H1 (cell line): ENCODE measurements around the gene KIFC1.

ENCODE experiments used
- ATF2 ChIP-seq: IDR thresholded peaks from 2 replicates; pipeline ENCODE4 v1.6.1; 2012; ENCODE audit warnings: low read length, inconsistent platforms
- CBX5 ChIP-seq: fragments of 300-800, 300-1000 bp; sonication (generic); IDR thresholded peaks from 2 replicates; pipeline ENCODE4 v1.7.1; 2016; ENCODE audit warnings: antibody characterized with exemption, low read length, low read depth
- CREB1 ChIP-seq: IDR thresholded peaks from 2 replicates; pipeline ENCODE4 v1.6.1; 2012; ENCODE audit warnings: inconsistent platforms
- CTCF ChIP-seq, 3 experiments: IDR thresholded peaks; 1 replicate in 2 of 3; 2 replicates in 1 of 3; pipeline versions ENCODE4 v1.5.1 to v1.6.1; 2011; ENCODE audit warnings: low read length in 3 of 3, mild to moderate bottlenecking in 3 of 3, inconsistent platforms in 2 of 3, low read depth in 1 of 3, moderate library complexity in 1 of 3; ENCODE audit not compliant: insufficient read depth in 1 of 3; ENCODE audit errors: control extremely low read depth in 1 of 3
- EGR1 ChIP-seq: IDR thresholded peaks from 2 replicates; pipeline ENCODE4 v1.6.1; 2011; ENCODE audit warnings: low read depth, low read length, borderline replicate concordance
- EZH2 ChIP-seq: fragments of 200-600 bp; sonication (generic); IDR thresholded peaks from 2 replicates; pipeline ENCODE4 v1.7.1; 2012; ENCODE audit warnings: low read depth, mild to moderate bottlenecking, moderate library complexity, low read length, inconsistent platforms; ENCODE audit not compliant: severe bottlenecking
- POLR2A ChIP-seq, 2 experiments: IDR thresholded peaks; 1 replicate in 1 of 2; 2 replicates in 1 of 2; pipeline ENCODE4 v1.6.1; 2011; ENCODE audit warnings: low read depth in 2 of 2, low read length in 2 of 2, mild to moderate bottlenecking in 2 of 2; ENCODE audit errors: control extremely low read depth in 1 of 2
- SAP30 ChIP-seq: fragments of 300-600 bp; sonication (generic); IDR thresholded peaks from 2 replicates; pipeline ENCODE4 v1.7.1; 2012; ENCODE audit warnings: low read length, moderate library complexity, mild to moderate bottlenecking, inconsistent platforms; ENCODE audit not compliant: insufficient read depth, insufficient replicate concordance
- SP1 ChIP-seq: IDR thresholded peaks from 2 replicates; pipeline ENCODE4 v1.6.1; 2011; ENCODE audit warnings: low read depth, low read length
- SP2 ChIP-seq: IDR thresholded peaks from 2 replicates; pipeline ENCODE4 v1.6.1; 2012; ENCODE audit warnings: mild to moderate bottlenecking, low read length, inconsistent platforms
- SUZ12 ChIP-seq: fragments of 200-600 bp; sonication (generic); IDR thresholded peaks from 2 replicates; pipeline ENCODE4 v1.6.1; 2012; ENCODE audit warnings: mild to moderate bottlenecking, inconsistent platforms, low read length, moderate library complexity, mixed read lengths
- TAF1 ChIP-seq: IDR thresholded peaks from 2 replicates; pipeline ENCODE4 v1.6.1; 2011; ENCODE audit warnings: mild to moderate bottlenecking, low read depth, low read length
- TBP ChIP-seq: IDR thresholded peaks from 2 replicates; pipeline ENCODE4 v1.6.1; 2011; ENCODE audit warnings: low read depth, low read length, improper control_type of control experiment

GRCh38 chr6:33390173-33390572, 1.4 kb upstream of the KIFC1 start:
- TF ChIP-seq CTCF (IDR thresholded peaks at IDR 0.05; ENCODE audit: control extremely low read depth in 1 of 3, insufficient read depth in 1 of 3, low read depth in 1 of 3, low read length in 3 of 3) (no peak), CBX5 (no peak), EZH2 (no peak), CREB1 (no peak), POLR2A (IDR thresholded peaks at IDR 0.05; ENCODE audit: control extremely low read depth in 1 of 2, low read depth in 2 of 2, low read length in 2 of 2) (no peak), ATF2 (no peak), SUZ12 (no peak), SP1 (no peak), SP2 (no peak), EGR1 (no peak), TBP (no peak), TAF1 (no peak), SAP30 (no peak)
